Mucosa of descending colon (tissue), 3 donors: Measurements from ENCODE around the gene CYTH1. TPM values are rescaled to one million over a fixed set of nuclear protein-coding genes. Genes with fewer than 3 reads are reported as not detected.

Experiments used
- ATAC-seq: fragments of 200-7000 bp; cut with Tn5 transposase; one replicate; pipeline ENCODE4 v1.9.1; 2020; ENCODE audit warnings: mild to moderate bottlenecking, moderate library complexity
- DNase-seq, 3 donors: peaks; one replicate each; pipeline ENCODE4 v3.0.0-alpha.2; 2020
- H3K36me3 ChIP-seq: fragments of 200-600 bp; one replicate; pipeline ENCODE4 v1.8.0; 2021; ENCODE audit warnings: low read depth, mild to moderate bottlenecking
- H3K4me1 ChIP-seq: fragments of 200-600 bp; one replicate; pipeline ENCODE4 v1.8.0; 2021; ENCODE audit warnings: low read depth, mild to moderate bottlenecking
- H3K4me3 ChIP-seq: fragments of 200-600 bp; one replicate; pipeline ENCODE4 v1.8.0; 2021; ENCODE audit warnings: mild to moderate bottlenecking
- H3K9me3 ChIP-seq: fragments of 200-600 bp; one replicate; pipeline ENCODE4 v1.8.0; 2021; ENCODE audit warnings: mild to moderate bottlenecking
- CTCF ChIP-seq: fragments of 200-600 bp; IDR thresholded peaks from one replicate; pipeline ENCODE4 v1.8.0; 2022; ENCODE audit warnings: antibody characterized with exemption, mild to moderate bottlenecking
- intact Hi-C, 2 donors: fragments of 100-400 bp; cut with DNase I in 1 of 2; cut with micrococcal nuclease in 1 of 2; formaldehyde crosslinking; loops; one replicate each; pipeline versions ENCODE4 v1.11.0 to v1.11.1; 2022; cut with DNase I, micrococcal nuclease
- total RNA-seq, 3 donors: library from RNA; stranded (reverse); fragmentation: NEBNext Ultra II Directional in 2 of 3; extraction: Animal tissue kit (Norgen Biotek cat#: 25700) in 2 of 3; gene quantifications; one replicate each; pipeline versions ENCODE4 v1.2.1 to v1.2.4, GENCODE V29; 2021 to 2023
- donor health status: DM: no; HTN: no; CAD: no; lungs with moderate emphysema.
- donor health status: DM: no; HTN: no; CAD: no.
- donor health status: DM: no; HTN: yes; CAD: no.

Gene CYTH1
- total RNA-seq, 3 donors from 2014 or later: 60.3 to 99.4 (median 91.6) TPM

- Histone ChIP-seq H3K4me1 (peaks cover 23% of the 10 kb centered on the region), H3K4me3 (no peak overlapping the region), H3K9me3 (no peaks in the 10 kb centered on the region), H3K36me3 (no peaks in the 10 kb centered on the region)
- intact Hi-C loops: no loop called here
- ATAC-seq (no peak), DNase-seq (no peak)
- no peak for TF ChIP-seq CTCF
Measured at GRCh38 chr17:78731904-78732303, 50.2 kb downstream of the CYTH1 start.

GRCh38 chr17:78729641-78730040 lies 52.4 kb downstream of the CYTH1 start:
- no peak for TF ChIP-seq CTCF
- no peak for DNase-seq
- intact Hi-C loops: no loop called here
- no peak overlapping the region for H3K4me3 ChIP-seq
- H3K36me3 ChIP-seq: no peaks in the 10 kb centered on the region
- no peak for ATAC-seq
- H3K9me3 ChIP-seq: no peaks in the 10 kb centered on the region
- H3K4me1 ChIP-seq: peaks cover 33% of the 10 kb centered on the region

- no peak for ATAC-seq
- peaks cover 32% of the 10 kb centered on the region for H3K4me1 ChIP-seq
Measured at GRCh38 chr17:78728495-78728894, 53.6 kb downstream of the CYTH1 start.

GRCh38 chr17:78727476-78728229 lies 54.4 kb downstream of the CYTH1 start:
- Histone ChIP-seq H3K4me3 (no peak overlapping the region), H3K9me3 (no peaks in the 10 kb centered on the region), H3K36me3 (no peaks in the 10 kb centered on the region), H3K4me1 (peaks cover 36% of the 10 kb centered on the region)
- DNase-seq: no peak
- intact Hi-C loops: no loop called here
- no peak for ATAC-seq
- TF ChIP-seq CTCF: no peak

More at GRCh38 chr17:78728495-78728894, 53.6 kb downstream of the CYTH1 start:
- TF ChIP-seq CTCF: no peak
- H3K4me3 ChIP-seq: no peak overlapping the region
- DNase-seq: no peak
- intact Hi-C loops: no loop called here
- H3K36me3 ChIP-seq: no peaks in the 10 kb centered on the region
- H3K9me3 ChIP-seq: no peaks in the 10 kb centered on the region

GRCh38 chr17:78727057-78727456 lies 55.0 kb downstream of the CYTH1 start:
- H3K36me3 ChIP-seq: no peaks in the 10 kb centered on the region
- H3K4me1 ChIP-seq: peaks cover 36% of the 10 kb centered on the region
- no peak for ATAC-seq
- no peak overlapping the region for H3K4me3 ChIP-seq
- intact Hi-C loops: no loop called here
- no peaks in the 10 kb centered on the region for H3K9me3 ChIP-seq
- no peak for DNase-seq
- TF ChIP-seq CTCF: no peak
